Measurements from ENCODE around the gene P3H1.
A peak's percentile ranks its signal among the peaks of the same experiment; 100 is the strongest.

Gene P3H1

GRCh38 chr1:42765832-42766740 lies 742 bp downstream of the P3H1 start (continued):
- TF ChIP-seq KLF16 (tag by site-specific recombination; IDR thresholded peaks at IDR 0.05) (no peak), ZNF518A (tag by site-specific recombination; conservative IDR thresholded peaks at IDR 0.05; ENCODE audit: low read depth) (no peak), GLIS1 (tag by site-specific recombination; IDR thresholded peaks at IDR 0.05) (peak; percentile 64), ZNF677 (tag by site-specific recombination; IDR thresholded peaks at IDR 0.05) (no peak), ZNF776 (tag by site-specific recombination; IDR thresholded peaks at IDR 0.05; ENCODE audit: borderline replicate concordance) (no peak), ZFP37 (tag by site-specific recombination; IDR thresholded peaks at IDR 0.05) (0 out of 2 replicates have a peak, but pooled peaks have one; percentile 12), ZNF830 (tag by site-specific recombination; IDR thresholded peaks at IDR 0.05; ENCODE audit: low read depth) (no peak), ZNF529 (tag by site-specific recombination; IDR thresholded peaks at IDR 0.05; ENCODE audit: insufficient replicate concordance) (no peak), ZNF202 (tag by site-specific recombination; IDR thresholded peaks at IDR 0.05; ENCODE audit: borderline replicate concordance) (no peak), ZNF626 (tag by site-specific recombination; IDR thresholded peaks at IDR 0.05) (no peak), TCF7L2 (IDR thresholded peaks at IDR 0.05; ENCODE audit: borderline replicate concordance, low read depth, low read length) (no peak), ZSCAN4 (tag by site-specific recombination; IDR thresholded peaks at IDR 0.05) (peak; percentile 61; the same call in 1 of the 2 replicates), BCL11A (tag by site-specific recombination; IDR thresholded peaks at IDR 0.05; ENCODE audit: low read depth) (no peak), ZNF510 (tag by site-specific recombination; IDR thresholded peaks at IDR 0.05; ENCODE audit: insufficient replicate concordance) (no peak), ATF2 (tag by site-specific recombination; IDR thresholded peaks at IDR 0.05; ENCODE audit: low read depth) (no peak), IKZF3 (tag by site-specific recombination; IDR thresholded peaks at IDR 0.05) (peak; percentile 78; the same call in 1 of the 2 replicates), ZNF76 (tag by site-specific recombination; IDR thresholded peaks at IDR 0.05; ENCODE audit: borderline replicate concordance, low read depth) (no peak), CTCF (tag by site-specific recombination; IDR thresholded peaks at IDR 0.05) (peak; percentile 86), ZNF544 (tag by site-specific recombination; IDR thresholded peaks at IDR 0.05) (no peak), ZNF274 (IDR thresholded peaks at IDR 0.05; ENCODE audit: low read length) (no peak), ZNF274 (tag by site-specific recombination; IDR thresholded peaks at IDR 0.05; ENCODE audit: borderline replicate concordance) (no peak), ZNF169 (tag by site-specific recombination; IDR thresholded peaks at IDR 0.05) (no peak), ZNF341 (tag by site-specific recombination; IDR thresholded peaks at IDR 0.05; ENCODE audit: low read depth) (peak; percentile 68), ZBTB10 (tag by site-specific recombination; IDR thresholded peaks at IDR 0.05) (0 out of 2 replicates have a peak, but pooled peaks have one; percentile 26), ZNF791 (tag by site-specific recombination; IDR thresholded peaks at IDR 0.05) (no peak), ZNF350 (tag by site-specific recombination; IDR thresholded peaks at IDR 0.05) (no peak), HOXC10 (CRISPR knock-in tag; IDR thresholded peaks at IDR 0.05) (no peak)
